B cell (primary cell): ENCODE data around the gene NAMPT.

Source experiments
- CTCF ChIP-seq: fragments of 200-600 bp; IDR thresholded peaks from one replicate; pipeline ENCODE4 v1.8.0; 2022; ENCODE audit warnings: antibody characterized with exemption, mild to moderate bottlenecking
- EZH2 ChIP-seq: IDR thresholded peaks from 2 replicates; pipeline ENCODE4 v1.6.1; 2012; ENCODE audit warnings: borderline replicate concordance, low read depth, mild to moderate bottlenecking, moderate library complexity, low read length; ENCODE audit not compliant: insufficient read depth, poor library complexity, severe bottlenecking

DNA sequence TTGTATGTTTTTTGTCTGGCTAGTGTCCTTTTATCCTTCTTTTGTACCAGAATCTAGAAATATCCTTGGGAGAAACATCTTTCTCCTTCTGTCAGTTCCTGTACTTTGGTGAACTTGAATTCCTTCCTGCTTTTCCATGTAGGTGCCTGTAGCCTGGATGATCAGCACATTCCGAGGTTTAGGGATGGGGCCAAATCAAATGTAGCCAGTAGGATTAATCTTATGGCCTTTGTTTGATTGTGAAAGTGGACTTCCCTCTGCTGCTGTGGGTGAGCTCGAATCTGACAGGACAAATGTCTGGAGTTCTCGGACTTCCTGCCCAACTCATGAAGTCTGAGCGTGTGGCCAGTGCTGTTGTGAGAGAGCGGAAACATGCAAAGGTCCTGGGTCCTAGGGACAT is 33.2 kb upstream of the NAMPT start:
- TF ChIP-seq CTCF, result no peak
- TF ChIP-seq EZH2, result no peak
